Mucosa of descending colon (tissue), 3 donors: Measurements from ENCODE around the gene AGO3. TPM values are rescaled to one million over a fixed set of nuclear protein-coding genes. Genes with fewer than 3 reads are reported as not detected.

Experiments used
- ATAC-seq: fragments of 200-7000 bp; cut with Tn5 transposase; one replicate; pipeline ENCODE4 v1.9.1; 2020; ENCODE audit warnings: mild to moderate bottlenecking, moderate library complexity
- DNase-seq, 3 donors: peaks; one replicate each; pipeline ENCODE4 v3.0.0-alpha.2; 2020
- H3K36me3 ChIP-seq: fragments of 200-600 bp; one replicate; pipeline ENCODE4 v1.8.0; 2021; ENCODE audit warnings: low read depth, mild to moderate bottlenecking
- H3K4me1 ChIP-seq: fragments of 200-600 bp; one replicate; pipeline ENCODE4 v1.8.0; 2021; ENCODE audit warnings: low read depth, mild to moderate bottlenecking
- H3K4me3 ChIP-seq: fragments of 200-600 bp; one replicate; pipeline ENCODE4 v1.8.0; 2021; ENCODE audit warnings: mild to moderate bottlenecking
- H3K9me3 ChIP-seq: fragments of 200-600 bp; one replicate; pipeline ENCODE4 v1.8.0; 2021; ENCODE audit warnings: mild to moderate bottlenecking
- intact Hi-C, 2 donors: fragments of 100-400 bp; cut with DNase I in 1 of 2; cut with micrococcal nuclease in 1 of 2; formaldehyde crosslinking; loops; one replicate each; pipeline versions ENCODE4 v1.11.0 to v1.11.1; 2022; cut with DNase I, micrococcal nuclease
- total RNA-seq, 3 donors: library from RNA; stranded (reverse); fragmentation: NEBNext Ultra II Directional in 2 of 3; extraction: Animal tissue kit (Norgen Biotek cat#: 25700) in 2 of 3; gene quantifications; one replicate each; pipeline versions ENCODE4 v1.2.1 to v1.2.4, GENCODE V29; 2021 to 2023
- TF ChIP-seq, protein P1 (sequence below): fragments of 200-600 bp; IDR thresholded peaks from one replicate; pipeline ENCODE4 v1.8.0; 2022; ENCODE audit warnings: antibody characterized with exemption, mild to moderate bottlenecking
- donor health status: DM: no; HTN: no; CAD: no; lungs with moderate emphysema.
- donor health status: DM: no; HTN: no; CAD: no.
- donor health status: DM: no; HTN: yes; CAD: no.

Gene AGO3
- total RNA-seq, 3 donors from 2014 or later: 16.6 to 34.5 (median 16.9) TPM

- DNase-seq (no peak), ATAC-seq (no peak)
- Histone ChIP-seq H3K9me3 (no peaks in the 10 kb centered on the region), H3K4me3 (no peak overlapping the region), H3K36me3 (no peaks in the 10 kb centered on the region), H3K4me1 (peaks cover 14% of the 10 kb centered on the region)
- intact Hi-C loops: no loop called here
- TF ChIP-seq, protein P1, sequence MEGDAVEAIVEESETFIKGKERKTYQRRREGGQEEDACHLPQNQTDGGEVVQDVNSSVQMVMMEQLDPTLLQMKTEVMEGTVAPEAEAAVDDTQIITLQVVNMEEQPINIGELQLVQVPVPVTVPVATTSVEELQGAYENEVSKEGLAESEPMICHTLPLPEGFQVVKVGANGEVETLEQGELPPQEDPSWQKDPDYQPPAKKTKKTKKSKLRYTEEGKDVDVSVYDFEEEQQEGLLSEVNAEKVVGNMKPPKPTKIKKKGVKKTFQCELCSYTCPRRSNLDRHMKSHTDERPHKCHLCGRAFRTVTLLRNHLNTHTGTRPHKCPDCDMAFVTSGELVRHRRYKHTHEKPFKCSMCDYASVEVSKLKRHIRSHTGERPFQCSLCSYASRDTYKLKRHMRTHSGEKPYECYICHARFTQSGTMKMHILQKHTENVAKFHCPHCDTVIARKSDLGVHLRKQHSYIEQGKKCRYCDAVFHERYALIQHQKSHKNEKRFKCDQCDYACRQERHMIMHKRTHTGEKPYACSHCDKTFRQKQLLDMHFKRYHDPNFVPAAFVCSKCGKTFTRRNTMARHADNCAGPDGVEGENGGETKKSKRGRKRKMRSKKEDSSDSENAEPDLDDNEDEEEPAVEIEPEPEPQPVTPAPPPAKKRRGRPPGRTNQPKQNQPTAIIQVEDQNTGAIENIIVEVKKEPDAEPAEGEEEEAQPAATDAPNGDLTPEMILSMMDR: no peak
These were observed 3.4 kb upstream of the AGO3 start for GRCh38 chr1:35927472-35927871.

- intact Hi-C loops: no loop called here
- Histone ChIP-seq H3K4me3 (peak overlapping the region; percentile 70), H3K9me3 (no peaks in the 10 kb centered on the region), H3K36me3 (no peaks in the 10 kb centered on the region), H3K4me1 (peaks cover 14% of the 10 kb centered on the region)
- ATAC-seq (peak; percentile 48), DNase-seq (peak in 2 of 3 donors; percentile 54 to 62)
- TF ChIP-seq, protein P1: no peak
These were observed 944 bp upstream of the AGO3 start for GRCh38 chr1:35929730-35930592.

DNA sequence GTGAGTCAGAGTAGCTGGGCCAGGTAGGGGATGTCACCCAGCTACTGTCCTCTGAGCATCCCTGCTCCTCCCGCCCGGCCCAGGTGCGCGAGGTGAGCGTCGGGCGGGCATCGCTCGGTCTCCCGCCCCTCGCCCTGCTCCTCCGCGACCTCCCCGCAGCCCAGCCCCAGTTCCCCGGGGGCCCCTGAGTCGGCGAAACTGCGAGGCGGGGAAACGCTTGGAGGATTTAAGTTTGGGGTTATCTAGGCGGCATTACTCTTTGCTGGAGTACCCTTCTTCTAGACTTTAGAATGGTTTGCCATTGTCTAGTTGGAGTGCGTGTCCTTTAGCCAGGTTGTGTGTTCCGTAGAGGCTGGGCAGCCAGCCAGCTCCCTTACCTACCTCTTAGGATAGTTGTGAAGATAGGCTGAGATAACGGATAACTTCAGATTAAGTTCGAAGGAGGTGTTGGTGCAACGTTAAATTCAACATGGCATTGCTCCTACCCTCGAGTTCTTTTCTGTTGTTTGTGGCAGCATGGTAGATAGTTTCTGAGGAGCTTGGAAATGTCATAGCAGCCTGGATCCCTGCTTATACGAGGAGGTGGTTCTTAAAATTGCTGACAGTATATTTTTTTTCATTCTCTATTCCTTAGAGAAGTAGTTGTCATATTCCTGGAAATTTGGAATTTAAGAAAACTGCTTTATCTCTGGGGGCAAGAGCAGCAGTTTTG lies 697 bp downstream of the AGO3 start:
- intact Hi-C loops: no loop called here
- ATAC-seq: peak; percentile 58
- TF ChIP-seq, protein P1: no peak
- Histone ChIP-seq H3K36me3 (no peaks in the 10 kb centered on the region), H3K4me3 (peak overlapping the region; percentile 70), H3K9me3 (no peaks in the 10 kb centered on the region), H3K4me1 (peaks cover 14% of the 10 kb centered on the region)
- DNase-seq: peak; percentile 47 to 68 (median 56)

- TF ChIP-seq, protein P1: no peak
- H3K4me3 ChIP-seq: no peak overlapping the region
- H3K36me3 ChIP-seq: no peaks in the 10 kb centered on the region
- ATAC-seq (no peak), DNase-seq (no peak)
- intact Hi-C loops: no loop called here
- no peaks in the 10 kb centered on the region for H3K9me3 ChIP-seq
- H3K4me1 ChIP-seq: peaks cover 14% of the 10 kb centered on the region
These were observed 1.3 kb downstream of the AGO3 start for GRCh38 chr1:35932158-35932636.

DNA sequence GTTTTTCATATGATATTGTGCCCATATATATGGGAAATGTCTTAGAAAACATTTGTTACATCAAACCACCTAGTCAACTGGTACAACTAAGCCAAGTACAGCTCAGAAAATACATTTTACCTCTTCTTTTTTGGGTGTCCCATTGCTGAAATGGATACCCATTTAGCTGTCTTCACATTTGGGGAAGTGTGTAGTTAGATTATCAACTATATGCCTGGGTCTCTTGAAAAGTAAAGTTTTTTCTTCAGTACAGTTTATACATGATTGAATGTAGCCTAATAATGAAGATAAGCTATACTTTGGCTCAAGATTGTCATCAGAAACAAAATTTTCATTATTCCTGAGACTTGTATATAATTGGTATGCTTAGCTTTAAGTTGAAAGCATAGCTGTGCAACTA lies 2.0 kb downstream of the AGO3 start:
- Histone ChIP-seq H3K4me1 (peaks cover 14% of the 10 kb centered on the region), H3K4me3 (no peak overlapping the region), H3K9me3 (no peaks in the 10 kb centered on the region), H3K36me3 (no peaks in the 10 kb centered on the region)
- ATAC-seq: no peak
- DNase-seq: no peak
- TF ChIP-seq, protein P1: no peak
- intact Hi-C loops: no loop called here
